ENCODE measurements around the gene DHDDS. TPM values are rescaled to one million over a fixed set of nuclear protein-coding genes. Genes with fewer than 3 reads are reported as not detected.

DHDDS gene
- total and polyA plus RNA-seq, 2 of the 13 experiments (the other 11 are each of a cell fraction or from before 2014, with no cell fraction given): 18.9 to 28.3 TPM

DNA sequence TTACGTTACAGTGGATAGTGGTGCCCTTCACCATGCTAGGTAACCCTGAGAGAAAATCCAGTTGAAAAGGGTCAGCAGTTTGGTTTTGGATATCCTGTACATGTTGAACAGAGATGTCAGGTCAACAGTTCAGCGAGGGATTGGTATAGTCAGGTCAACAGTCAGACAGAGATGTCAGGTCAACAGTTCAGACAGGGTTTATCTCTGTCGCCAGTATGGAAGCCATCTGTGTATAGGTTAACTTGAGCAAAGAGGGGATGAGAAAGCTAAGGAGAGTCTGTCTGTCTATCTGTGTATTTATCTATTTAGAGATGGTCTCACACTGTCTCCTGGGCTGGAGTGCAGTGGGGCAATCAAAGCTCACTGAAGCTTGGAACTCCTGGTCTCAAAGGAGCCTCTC is 17.7 kb downstream of the DHDDS start:
- CTCF ChIA-PET (ENCODE audit: low intra/inter-chr PET ratio, low total read pairs): no interaction called here
- BruUV-seq (replicated peaks): no TSS peak
- FAIRE-seq: no peak
- TF ChIP-seq, protein P1, sequence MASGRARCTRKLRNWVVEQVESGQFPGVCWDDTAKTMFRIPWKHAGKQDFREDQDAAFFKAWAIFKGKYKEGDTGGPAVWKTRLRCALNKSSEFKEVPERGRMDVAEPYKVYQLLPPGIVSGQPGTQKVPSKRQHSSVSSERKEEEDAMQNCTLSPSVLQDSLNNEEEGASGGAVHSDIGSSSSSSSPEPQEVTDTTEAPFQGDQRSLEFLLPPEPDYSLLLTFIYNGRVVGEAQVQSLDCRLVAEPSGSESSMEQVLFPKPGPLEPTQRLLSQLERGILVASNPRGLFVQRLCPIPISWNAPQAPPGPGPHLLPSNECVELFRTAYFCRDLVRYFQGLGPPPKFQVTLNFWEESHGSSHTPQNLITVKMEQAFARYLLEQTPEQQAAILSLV (CRISPR knock-in tag; IDR thresholded peaks at IDR 0.05; ENCODE audit: borderline replicate concordance): no peak
- TF ChIP-seq KDM5A (IDR thresholded peaks at IDR 0.05; ENCODE audit: borderline replicate concordance, low read length) (no peak), RBAK (CRISPR knock-in tag; IDR thresholded peaks at IDR 0.05) (no peak), TCF7L2 (IDR thresholded peaks at IDR 0.05; ENCODE audit: low read depth, low read length) (no peak), MAFG (CRISPR knock-in tag; IDR thresholded peaks at IDR 0.05) (no peak), ZNF709 (CRISPR knock-in tag; IDR thresholded peaks at IDR 0.05) (no peak), HES4 (CRISPR knock-in tag; IDR thresholded peaks at IDR 0.05; ENCODE audit: borderline replicate concordance) (no peak), KMT2A (CRISPR knock-in tag; IDR thresholded peaks at IDR 0.05) (no peak), SIN3B (IDR thresholded peaks at IDR 0.05; ENCODE audit: low read length) (no peak), NR1H2 (CRISPR knock-in tag; IDR thresholded peaks at IDR 0.05; ENCODE audit: borderline replicate concordance, low read depth) (no peak), ZNF607 (CRISPR knock-in tag; IDR thresholded peaks at IDR 0.05; ENCODE audit: borderline replicate concordance) (no peak), RARG (CRISPR knock-in tag; IDR thresholded peaks at IDR 0.05; ENCODE audit: low read depth) (no peak)
- TF ChIP-seq, protein P2, sequence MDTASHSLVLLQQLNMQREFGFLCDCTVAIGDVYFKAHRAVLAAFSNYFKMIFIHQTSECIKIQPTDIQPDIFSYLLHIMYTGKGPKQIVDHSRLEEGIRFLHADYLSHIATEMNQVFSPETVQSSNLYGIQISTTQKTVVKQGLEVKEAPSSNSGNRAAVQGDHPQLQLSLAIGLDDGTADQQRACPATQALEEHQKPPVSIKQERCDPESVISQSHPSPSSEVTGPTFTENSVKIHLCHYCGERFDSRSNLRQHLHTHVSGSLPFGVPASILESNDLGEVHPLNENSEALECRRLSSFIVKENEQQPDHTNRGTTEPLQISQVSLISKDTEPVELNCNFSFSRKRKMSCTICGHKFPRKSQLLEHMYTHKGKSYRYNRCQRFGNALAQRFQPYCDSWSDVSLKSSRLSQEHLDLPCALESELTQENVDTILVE (CRISPR knock-in tag; IDR thresholded peaks at IDR 0.05): no peak
- TF ChIP-seq, protein P3, sequence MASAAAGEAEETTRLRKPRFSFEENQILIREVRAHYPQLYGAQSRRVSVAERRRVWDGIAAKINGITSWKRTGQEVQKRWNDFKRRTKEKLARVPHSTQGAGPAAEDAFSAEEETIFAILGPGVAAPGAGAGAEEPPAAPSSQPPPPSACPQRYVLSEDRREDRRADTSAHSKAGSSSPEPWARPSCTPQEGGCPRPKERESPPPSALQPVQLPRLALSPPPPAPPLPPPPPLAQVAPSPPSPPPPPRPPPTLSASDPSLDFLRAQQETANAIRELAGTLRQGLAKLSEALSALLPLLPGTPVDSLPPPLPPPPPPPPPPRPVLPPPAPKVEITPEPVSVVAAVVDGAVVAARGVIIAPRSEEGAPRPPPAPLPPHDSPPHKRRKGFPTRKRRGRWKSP (CRISPR knock-in tag; IDR thresholded peaks at IDR 0.05): no peak
- TF ChIP-seq, protein P4, sequence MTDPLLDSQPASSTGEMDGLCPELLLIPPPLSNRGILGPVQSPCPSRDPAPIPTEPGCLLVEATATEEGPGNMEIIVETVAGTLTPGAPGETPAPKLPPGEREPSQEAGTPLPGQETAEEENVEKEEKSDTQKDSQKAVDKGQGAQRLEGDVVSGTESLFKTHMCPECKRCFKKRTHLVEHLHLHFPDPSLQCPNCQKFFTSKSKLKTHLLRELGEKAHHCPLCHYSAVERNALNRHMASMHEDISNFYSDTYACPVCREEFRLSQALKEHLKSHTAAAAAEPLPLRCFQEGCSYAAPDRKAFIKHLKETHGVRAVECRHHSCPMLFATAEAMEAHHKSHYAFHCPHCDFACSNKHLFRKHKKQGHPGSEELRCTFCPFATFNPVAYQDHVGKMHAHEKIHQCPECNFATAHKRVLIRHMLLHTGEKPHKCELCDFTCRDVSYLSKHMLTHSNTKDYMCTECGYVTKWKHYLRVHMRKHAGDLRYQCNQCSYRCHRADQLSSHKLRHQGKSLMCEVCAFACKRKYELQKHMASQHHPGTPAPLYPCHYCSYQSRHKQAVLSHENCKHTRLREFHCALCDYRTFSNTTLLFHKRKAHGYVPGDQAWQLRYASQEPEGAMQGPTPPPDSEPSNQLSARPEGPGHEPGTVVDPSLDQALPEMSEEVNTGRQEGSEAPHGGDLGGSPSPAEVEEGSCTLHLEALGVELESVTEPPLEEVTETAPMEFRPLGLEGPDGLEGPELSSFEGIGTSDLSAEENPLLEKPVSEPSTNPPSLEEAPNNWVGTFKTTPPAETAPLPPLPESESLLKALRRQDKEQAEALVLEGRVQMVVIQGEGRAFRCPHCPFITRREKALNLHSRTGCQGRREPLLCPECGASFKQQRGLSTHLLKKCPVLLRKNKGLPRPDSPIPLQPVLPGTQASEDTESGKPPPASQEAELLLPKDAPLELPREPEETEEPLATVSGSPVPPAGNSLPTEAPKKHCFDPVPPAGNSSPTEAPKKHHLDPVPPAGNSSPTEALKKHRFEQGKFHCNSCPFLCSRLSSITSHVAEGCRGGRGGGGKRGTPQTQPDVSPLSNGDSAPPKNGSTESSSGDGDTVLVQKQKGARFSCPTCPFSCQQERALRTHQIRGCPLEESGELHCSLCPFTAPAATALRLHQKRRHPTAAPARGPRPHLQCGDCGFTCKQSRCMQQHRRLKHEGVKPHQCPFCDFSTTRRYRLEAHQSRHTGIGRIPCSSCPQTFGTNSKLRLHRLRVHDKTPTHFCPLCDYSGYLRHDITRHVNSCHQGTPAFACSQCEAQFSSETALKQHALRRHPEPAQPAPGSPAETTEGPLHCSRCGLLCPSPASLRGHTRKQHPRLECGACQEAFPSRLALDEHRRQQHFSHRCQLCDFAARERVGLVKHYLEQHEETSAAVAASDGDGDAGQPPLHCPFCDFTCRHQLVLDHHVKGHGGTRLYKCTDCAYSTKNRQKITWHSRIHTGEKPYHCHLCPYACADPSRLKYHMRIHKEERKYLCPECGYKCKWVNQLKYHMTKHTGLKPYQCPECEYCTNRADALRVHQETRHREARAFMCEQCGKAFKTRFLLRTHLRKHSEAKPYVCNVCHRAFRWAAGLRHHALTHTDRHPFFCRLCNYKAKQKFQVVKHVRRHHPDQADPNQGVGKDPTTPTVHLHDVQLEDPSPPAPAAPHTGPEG (CRISPR knock-in tag; IDR thresholded peaks at IDR 0.05): no peak

More for the DNA sequence above, 17.7 kb downstream of the DHDDS start:
- in situ Hi-C loops (cut with HindIII; ENCODE audit: extremely low pct_ligation_motif_present, low pct_unique_long_range_greater_than_20kb): no loop called here
- H2AFZ ChIP-seq (ENCODE audit: low read length): no peak overlapping the region
- H3K9me3 ChIP-seq (ENCODE audit: low read length): no peaks in the 10 kb centered on the region
- peaks cover 14 to 49% of the 10 kb centered on the region in 2 experiments for H3K36me3 ChIP-seq (replicated peaks in 1 of 2; ENCODE audit: control insufficient read depth in 1 of 2, insufficient read depth in 2 of 2, low read length in 2 of 2)
- no peaks in the 10 kb centered on the region for H4K20me1 ChIP-seq (ENCODE audit: insufficient read depth, low read length)
- no peaks in the 10 kb centered on the region for H3K27me3 ChIP-seq (ENCODE audit: control insufficient read depth in 1 of 2, insufficient read depth in 2 of 2, low read length in 2 of 2)
- WGBS (ENCODE audit: low lambda C conversion rate): 95% methylated on average over 3 of the region's 3 CpGs
- no peak for ATAC-seq
- H3K4me2 ChIP-seq (ENCODE audit: low read depth, low read length): no peak overlapping the region
- intact Hi-C loops (cut with micrococcal nuclease; ENCODE audit: unreplicated experiment): no loop called here
- POLR2A ChIA-PET: interaction anchor here (1.2 kb wide), 1 partner anchor 18 kb away, joined by 3 read pairs; the partner anchor contains the start of gene DHDDS
- DNase-seq (ENCODE audit: low spot score): no peak
- H3K9ac ChIP-seq (ENCODE audit: insufficient read depth, low read depth, low read length): no peak overlapping the region
- no peak overlapping the region for H3K4me3 ChIP-seq (replicated peaks in 1 of 3; ENCODE audit: insufficient read depth in 1 of 3, low read depth in 2 of 3, low read length in 3 of 3)
- no peak overlapping the region for H3K27ac ChIP-seq (ENCODE audit: extremely low read length, insufficient read depth, low read length)
- no peaks in the 10 kb centered on the region for H3K4me1 ChIP-seq (ENCODE audit: insufficient read depth, low read length)
- no peaks in the 10 kb centered on the region for H3K79me2 ChIP-seq (ENCODE audit: insufficient read depth, low read length)
